ENCODE measurements around the gene PAGR1. TPM values are rescaled to one million over a fixed set of nuclear protein-coding genes. Genes with fewer than 3 reads are reported as not detected.

The PAGR1 gene
- total and polyA plus RNA-seq, 9 of the 15 experiments (the other 6 are each of a cell fraction or from before 2014, with no cell fraction given), result 1.4 to 58.2 (median 16.8) TPM

- TF ChIP-seq, protein P1, sequence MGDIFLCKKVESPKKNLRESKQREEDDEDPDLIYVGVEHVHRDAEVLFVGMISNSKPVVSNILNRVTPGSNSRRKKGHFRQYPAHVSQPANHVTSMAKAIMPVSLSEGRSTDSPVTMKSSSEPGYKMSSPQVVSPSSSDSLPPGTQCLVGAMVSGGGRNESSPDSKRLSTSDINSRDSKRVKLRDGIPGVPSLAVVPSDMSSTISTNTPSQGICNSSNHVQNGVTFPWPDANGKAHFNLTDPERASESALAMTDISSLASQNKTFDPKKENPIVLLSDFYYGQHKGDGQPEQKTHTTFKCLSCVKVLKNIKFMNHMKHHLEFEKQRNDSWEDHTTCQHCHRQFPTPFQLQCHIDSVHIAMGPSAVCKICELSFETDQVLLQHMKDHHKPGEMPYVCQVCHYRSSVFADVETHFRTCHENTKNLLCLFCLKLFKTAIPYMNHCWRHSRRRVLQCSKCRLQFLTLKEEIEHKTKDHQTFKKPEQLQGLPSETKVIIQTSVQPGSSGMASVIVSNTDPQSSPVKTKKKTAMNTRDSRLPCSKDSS (IDR thresholded peaks at IDR 0.05; ENCODE audit: low read depth, partially characterized antibody), result no peak
- no peak for TF ChIP-seq CREB5 (CRISPR knock-in tag; IDR thresholded peaks at IDR 0.05)
- TF ChIP-seq, protein P2, sequence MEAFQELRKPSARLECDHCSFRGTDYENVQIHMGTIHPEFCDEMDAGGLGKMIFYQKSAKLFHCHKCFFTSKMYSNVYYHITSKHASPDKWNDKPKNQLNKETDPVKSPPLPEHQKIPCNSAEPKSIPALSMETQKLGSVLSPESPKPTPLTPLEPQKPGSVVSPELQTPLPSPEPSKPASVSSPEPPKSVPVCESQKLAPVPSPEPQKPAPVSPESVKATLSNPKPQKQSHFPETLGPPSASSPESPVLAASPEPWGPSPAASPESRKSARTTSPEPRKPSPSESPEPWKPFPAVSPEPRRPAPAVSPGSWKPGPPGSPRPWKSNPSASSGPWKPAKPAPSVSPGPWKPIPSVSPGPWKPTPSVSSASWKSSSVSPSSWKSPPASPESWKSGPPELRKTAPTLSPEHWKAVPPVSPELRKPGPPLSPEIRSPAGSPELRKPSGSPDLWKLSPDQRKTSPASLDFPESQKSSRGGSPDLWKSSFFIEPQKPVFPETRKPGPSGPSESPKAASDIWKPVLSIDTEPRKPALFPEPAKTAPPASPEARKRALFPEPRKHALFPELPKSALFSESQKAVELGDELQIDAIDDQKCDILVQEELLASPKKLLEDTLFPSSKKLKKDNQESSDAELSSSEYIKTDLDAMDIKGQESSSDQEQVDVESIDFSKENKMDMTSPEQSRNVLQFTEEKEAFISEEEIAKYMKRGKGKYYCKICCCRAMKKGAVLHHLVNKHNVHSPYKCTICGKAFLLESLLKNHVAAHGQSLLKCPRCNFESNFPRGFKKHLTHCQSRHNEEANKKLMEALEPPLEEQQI (IDR thresholded peaks at IDR 0.05), result no peak
- TF ChIP-seq ZZZ3 (IDR thresholded peaks at IDR 0.05), result no peak
- peak; percentile 96 to 97 for TF ChIP-seq MNT (conservative IDR thresholded peaks at IDR 0.05)
- no peak for TF ChIP-seq TAF9B (IDR thresholded peaks at IDR 0.05; ENCODE audit: partially characterized antibody)
- no peak for TF ChIP-seq ZNF785 (CRISPR knock-in tag; IDR thresholded peaks at IDR 0.05)
- TF ChIP-seq CHD1 (IDR thresholded peaks at IDR 0.05; ENCODE audit: low read length), result peak; percentile 96
- 0 out of 2 replicates have a peak, but pooled peaks have one; percentile 45 for TF ChIP-seq THAP12 (CRISPR knock-in tag; IDR thresholded peaks at IDR 0.05)
- TF ChIP-seq GABPB1 (CRISPR knock-in tag; IDR thresholded peaks at IDR 0.05), result peak; percentile 86
- 0 out of 2 replicates have a peak, but pooled peaks have one; percentile 10 for TF ChIP-seq SMC3 (conservative IDR thresholded peaks at IDR 0.05; ENCODE audit: insufficient read depth, low read depth, low read length)
- no peak for TF ChIP-seq STAT5A (IDR thresholded peaks at IDR 0.05; ENCODE audit: borderline replicate concordance, low read length)
- peak; percentile 70; the same call in 1 of the 2 replicates for TF ChIP-seq PRMT5 (CRISPR knock-in tag; IDR thresholded peaks at IDR 0.05)
- TF ChIP-seq ZNF280B (CRISPR knock-in tag; IDR thresholded peaks at IDR 0.05), result no peak
These were observed 8.3 kb upstream of the PAGR1 start (continued) for GRCh38 chr16:29807426-29808218.

Measured in K562 (cell line).